NCI-H2171 (cell line): ENCODE measurements around the gene AXL.

Source experiments
- DNase-seq: peaks from one replicate; lab custom pipeline; 2025; lab: John Stamatoyannopoulos, UW

AXL gene

DNA sequence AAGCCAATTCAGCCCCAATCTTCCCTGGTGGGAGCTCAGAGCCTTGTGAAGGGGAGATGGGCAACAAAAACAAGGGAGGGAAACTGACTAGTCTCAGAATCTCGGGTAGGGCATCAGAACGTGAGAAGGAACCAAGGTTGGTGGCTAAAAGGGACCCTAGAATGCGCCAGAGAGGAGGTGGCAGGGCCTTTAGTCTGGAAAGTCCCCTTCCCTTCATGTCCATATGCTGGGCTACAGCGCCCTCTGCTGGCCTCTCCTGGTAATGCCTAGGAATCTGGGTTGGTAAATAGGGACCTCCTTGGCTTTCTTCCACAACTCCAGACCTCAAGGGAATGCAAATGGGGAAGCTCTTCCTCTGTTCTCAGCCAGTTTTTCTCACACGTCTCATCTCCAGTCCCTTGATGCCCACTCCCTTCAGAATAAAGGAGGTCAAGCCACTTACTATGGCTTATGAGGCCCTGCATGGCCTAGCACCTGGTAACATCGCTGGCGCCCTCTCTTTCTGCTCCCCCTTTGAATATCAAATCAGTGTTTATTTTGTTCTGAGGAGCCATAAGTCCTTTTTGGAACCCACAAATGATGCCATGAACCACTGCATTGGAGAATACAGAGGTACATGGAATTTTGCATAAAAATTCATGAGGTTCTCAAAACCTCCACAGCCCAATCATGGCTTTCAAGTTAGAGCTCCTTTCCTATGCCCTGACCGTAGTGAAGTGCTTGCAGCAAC is 89.6 kb downstream of the AXL start:
- peak; percentile 64 for DNase-seq

DNA sequence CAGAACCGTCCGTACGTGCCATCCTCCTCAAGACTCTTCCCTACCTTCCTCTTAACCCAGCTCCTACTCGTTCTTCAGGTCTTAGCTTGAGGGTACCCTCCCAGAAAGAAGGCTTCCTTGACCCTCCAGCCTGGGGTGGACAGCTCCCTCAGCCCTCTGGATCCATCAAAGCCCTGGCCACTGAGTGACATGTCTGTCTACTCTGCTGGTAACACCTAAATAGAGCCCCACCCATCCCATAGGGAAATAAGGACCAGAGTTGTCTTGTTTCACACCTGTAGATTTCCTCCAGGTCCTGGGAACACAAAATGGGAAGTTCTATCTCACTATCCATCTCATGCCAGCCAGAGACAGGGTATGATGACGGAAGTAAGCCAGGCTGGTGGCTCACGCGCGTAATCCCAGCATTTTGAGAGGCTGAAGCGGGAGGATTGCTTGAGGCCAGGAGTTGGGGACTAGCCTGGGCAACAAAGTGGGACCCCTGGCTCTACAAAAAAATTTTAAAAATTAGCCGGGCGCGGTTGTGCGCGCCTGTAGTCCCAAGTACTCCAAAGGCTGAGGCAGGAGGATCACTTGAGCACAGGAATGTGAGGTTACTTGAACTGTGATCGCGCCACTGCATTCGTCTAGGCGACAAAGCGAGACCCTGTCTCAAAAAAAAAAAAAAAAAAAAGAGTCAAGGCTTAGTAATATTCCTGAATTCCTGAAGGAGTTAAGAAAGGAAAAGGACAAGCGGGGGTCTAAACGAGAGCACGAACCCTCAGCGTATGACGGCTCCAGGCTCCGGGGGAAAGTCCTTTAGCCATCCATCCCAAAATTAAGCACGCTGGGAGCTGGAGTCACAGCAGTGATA is 90.4 kb downstream of the AXL start:
- no peak for DNase-seq

DNA sequence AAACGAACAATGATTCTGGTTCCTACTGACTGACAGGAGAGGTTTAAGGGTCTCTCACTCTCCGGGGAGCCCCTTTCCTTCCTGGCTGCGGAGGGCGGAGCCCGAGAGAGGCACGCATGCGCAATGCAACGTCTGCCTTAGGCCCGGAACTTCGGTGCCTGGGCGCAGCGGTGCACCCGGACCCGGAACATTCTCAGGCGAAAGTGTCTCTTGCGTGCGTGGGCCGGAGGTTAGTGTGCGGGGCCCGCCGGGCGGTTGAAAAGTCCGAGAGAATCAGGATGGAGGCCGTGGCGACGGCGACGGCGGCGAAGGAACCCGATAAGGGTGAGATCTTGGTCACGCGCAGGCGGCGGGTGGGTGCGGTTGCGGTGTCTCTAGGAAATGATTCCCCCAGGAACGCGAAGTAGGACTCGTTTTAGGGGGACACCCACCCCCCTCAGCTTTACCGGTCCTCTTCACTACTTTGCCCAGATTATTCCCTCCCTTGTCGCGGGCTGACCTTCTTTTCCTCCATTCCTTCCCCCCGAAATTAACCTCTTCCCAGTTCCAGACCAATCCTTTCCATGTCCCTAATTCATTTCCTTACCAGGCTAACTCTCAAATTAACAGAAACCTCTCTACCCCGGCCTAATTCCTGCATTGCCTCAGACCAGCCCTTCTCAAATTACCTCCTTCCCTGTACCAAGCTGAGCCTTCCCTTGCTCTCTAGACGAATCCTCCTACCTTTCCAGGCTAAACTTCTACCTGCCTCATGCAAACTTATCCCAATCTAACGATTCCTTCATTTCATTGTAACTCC is 91.2 kb downstream of the AXL start, which contains the start of gene CCDC97:
Gene CCDC97, plus strand, starts transcription at position 140 of the 799 bp plus-strand sequence. Its CDS starts 139 bp downstream, at position 279.
- DNase-seq, result peak; percentile 92

GRCh38 chr19:41311072-41311471 is 92.0 kb downstream of the AXL start:
- no peak for DNase-seq
